Sigmoid colon (tissue), 7 donors: Measurements from ENCODE around the gene GALNT18. TPM values are rescaled to one million over a fixed set of nuclear protein-coding genes. Genes with fewer than 3 reads are reported as not detected.
A peak's percentile ranks its signal among the peaks of the same experiment; 100 is the strongest.

Experiments
- DNase-seq: peaks from one replicate; pipeline ENCODE4 v3.0.0-alpha.2; 2019
- H3K27ac ChIP-seq, 4 donors: fragments of 200-600 bp; sonication (generic); one replicate each; pipeline ENCODE4 v1.5.1; 2016 to 2019; ENCODE audit warnings: mild to moderate bottlenecking in 1 of 4
- H3K27me3 ChIP-seq, 3 donors: fragments of 200-600 bp; sonication (generic); one replicate each; pipeline ENCODE4 v1.5.1; 2019; ENCODE audit warnings: mild to moderate bottlenecking in 1 of 3
- H3K36me3 ChIP-seq, 4 donors: fragments of 200-600 bp; sonication (generic); one replicate each; pipeline ENCODE4 v1.5.1; 2016 to 2019
- H3K4me1 ChIP-seq, 4 donors: fragments of 200-600 bp; sonication (generic); one replicate each; pipeline ENCODE4 v1.5.1; 2017 to 2019
- H3K4me3 ChIP-seq, 4 donors: fragments of 200-600 bp; sonication (generic); one replicate each; pipeline ENCODE4 v1.5.1; 2017 to 2019; ENCODE audit warnings: mild to moderate bottlenecking in 2 of 4, moderate library complexity in 1 of 4
- H3K9me3 ChIP-seq, 4 donors: fragments of 200-600 bp in 3 of 4; sonication (generic) in 3 of 4; one replicate each; pipeline versions ENCODE4 v1.5.1 to v1.6.1; 2013 to 2019
- EP300 ChIP-seq, 4 donors: sonication (generic); formaldehyde crosslinking; IDR thresholded peaks; one replicate each; pipeline ENCODE4 v1.6.1; 2017; ENCODE audit warnings: antibody characterized with exemption in 4 of 4
- POLR2A ChIP-seq, 2 donors: fragments of 450-650 bp; IDR thresholded peaks; one replicate each; pipeline ENCODE4 v1.6.1; 2016; ENCODE audit warnings: antibody characterized with exemption in 2 of 2, mild to moderate bottlenecking in 2 of 2, moderate library complexity in 2 of 2
- POLR2AphosphoS5 ChIP-seq, 4 donors: sonication (generic); formaldehyde crosslinking; IDR thresholded peaks; one replicate each; pipeline ENCODE4 v1.6.1; 2017; ENCODE audit warnings: antibody characterized with exemption in 4 of 4
- WGBS, 2 donors: extraction: QIAGEN DNeasy Blood & Tissue Kit; methylation state at CpG; one replicate each; pipeline ENCODE4 v1.1.7; 2013; 5-methylcytosine and 5-hydroxymethylcytosine counted together
- intact Hi-C: fragments of 100-400 bp; cut with DNase I; formaldehyde crosslinking; loops from one replicate; pipeline ENCODE4 v1.15.1; 2023
- polyA plus RNA-seq, 3 donors: library from polyadenylated mRNA; stranded (reverse); fragments of 200-250 nt; gene quantifications; one replicate each; pipeline ENCODE4 v1.2.3, GENCODE V29; 2013
- total RNA-seq, 4 donors: library from RNA; depleted of rRNA; stranded (reverse); fragments of >200 nt; gene quantifications; one replicate each; pipeline ENCODE4 v1.1.0, GENCODE V29; 2016
- TF ChIP-seq, protein P1 (sequence below), 4 experiments: fragments of 450-650 bp in 3 of 4; fragments of 200-600 bp in 1 of 4; IDR thresholded peaks; one replicate each; pipeline ENCODE4 v1.5.1; 2016 to 2019; ENCODE audit warnings: antibody characterized with exemption in 4 of 4, mild to moderate bottlenecking in 3 of 4, moderate library complexity in 2 of 4
- donor health status: healthy with polysubstance abuse.
- donor health status: Bipolar disorder and iron deficiency.
- donor health status: healthy.

GALNT18 gene
- total and polyA plus RNA-seq, 7 donors = 0.92 to 48.6 (median 34.9) TPM

- no peak for TF ChIP-seq EP300 (IDR thresholded peaks at IDR 0.05)
- TF ChIP-seq POLR2AphosphoS5 (IDR thresholded peaks at IDR 0.05) = no peak
- TF ChIP-seq, protein P1, sequence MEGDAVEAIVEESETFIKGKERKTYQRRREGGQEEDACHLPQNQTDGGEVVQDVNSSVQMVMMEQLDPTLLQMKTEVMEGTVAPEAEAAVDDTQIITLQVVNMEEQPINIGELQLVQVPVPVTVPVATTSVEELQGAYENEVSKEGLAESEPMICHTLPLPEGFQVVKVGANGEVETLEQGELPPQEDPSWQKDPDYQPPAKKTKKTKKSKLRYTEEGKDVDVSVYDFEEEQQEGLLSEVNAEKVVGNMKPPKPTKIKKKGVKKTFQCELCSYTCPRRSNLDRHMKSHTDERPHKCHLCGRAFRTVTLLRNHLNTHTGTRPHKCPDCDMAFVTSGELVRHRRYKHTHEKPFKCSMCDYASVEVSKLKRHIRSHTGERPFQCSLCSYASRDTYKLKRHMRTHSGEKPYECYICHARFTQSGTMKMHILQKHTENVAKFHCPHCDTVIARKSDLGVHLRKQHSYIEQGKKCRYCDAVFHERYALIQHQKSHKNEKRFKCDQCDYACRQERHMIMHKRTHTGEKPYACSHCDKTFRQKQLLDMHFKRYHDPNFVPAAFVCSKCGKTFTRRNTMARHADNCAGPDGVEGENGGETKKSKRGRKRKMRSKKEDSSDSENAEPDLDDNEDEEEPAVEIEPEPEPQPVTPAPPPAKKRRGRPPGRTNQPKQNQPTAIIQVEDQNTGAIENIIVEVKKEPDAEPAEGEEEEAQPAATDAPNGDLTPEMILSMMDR (IDR thresholded peaks at IDR 0.05) = no peak
- TF ChIP-seq POLR2A (IDR thresholded peaks at IDR 0.05) = no peak
- Histone ChIP-seq H3K27me3 (no peaks in the 10 kb centered on the region), H3K27ac (no peak overlapping the region), H3K4me1 (peaks cover 0 to 55% (median 29%) of the 10 kb centered on the region in 4 donors), H3K9me3 (no peaks in the 10 kb centered on the region), H3K36me3 (no peaks in the 10 kb centered on the region), H3K4me3 (no peak overlapping the region)
- 72 to 81% methylated on average over 3 of the region's 3 CpGs for WGBS, 2 donors
- intact Hi-C loops = no loop called here
- DNase-seq = no peak
These were observed 202.1 kb downstream of the GALNT18 start for GRCh38 chr11:11419747-11420146.

- Histone ChIP-seq H3K27ac (peak overlapping the region in 2 of 4 donors; percentile 66 to 67), H3K27me3 (no peaks in the 10 kb centered on the region), H3K9me3 (no peaks in the 10 kb centered on the region), H3K4me3 (no peak overlapping the region), H3K4me1 (peaks cover 0 to 45% (median 21%) of the 10 kb centered on the region in 4 donors), H3K36me3 (no peaks in the 10 kb centered on the region)
- no peak for TF ChIP-seq EP300 (IDR thresholded peaks at IDR 0.05)
- no peak for DNase-seq
- WGBS, 2 donors = 62 to 73% methylated on average over 4 of the region's 4 CpGs
- intact Hi-C loops = no loop called here
These were observed 204.9 kb downstream of the GALNT18 start for GRCh38 chr11:11416917-11417316.

GRCh38 chr11:11416502-11416901, 205.3 kb downstream of the GALNT18 start:
- Histone ChIP-seq H3K27ac (peak overlapping the region in 2 of 4 donors; percentile 66 to 67), H3K4me1 (peaks cover 0 to 41% (median 19%) of the 10 kb centered on the region in 4 donors), H3K9me3 (no peaks in the 10 kb centered on the region), H3K27me3 (no peaks in the 10 kb centered on the region), H3K36me3 (no peaks in the 10 kb centered on the region), H3K4me3 (no peak overlapping the region)
- TF ChIP-seq POLR2AphosphoS5 (IDR thresholded peaks at IDR 0.05) = no peak
- no peak for TF ChIP-seq EP300 (IDR thresholded peaks at IDR 0.05)
- no peak for TF ChIP-seq POLR2A (IDR thresholded peaks at IDR 0.05)
- TF ChIP-seq, protein P1 (IDR thresholded peaks at IDR 0.05) = no peak
- intact Hi-C loops = no loop called here
- WGBS, 2 donors = 50 to 83% methylated on average over 5 of the region's 5 CpGs
- DNase-seq = no peak

GRCh38 chr11:11415901-11416300, 205.9 kb downstream of the GALNT18 start:
- intact Hi-C loops = no loop called here
- DNase-seq = no peak
- WGBS, 2 donors = 51 to 77% methylated on average over 4 of the region's 4 CpGs
- Histone ChIP-seq H3K27ac (peak overlapping the region in 3 of 4 donors; percentile 27 to 67 (median 66)), H3K9me3 (no peaks in the 10 kb centered on the region), H3K27me3 (no peaks in the 10 kb centered on the region), H3K4me3 (no peak overlapping the region), H3K36me3 (no peaks in the 10 kb centered on the region), H3K4me1 (peaks cover 0 to 36% (median 18%) of the 10 kb centered on the region in 4 donors)
- peak in 1 of 4 donors; percentile 14 for TF ChIP-seq POLR2AphosphoS5 (IDR thresholded peaks at IDR 0.05)
- TF ChIP-seq POLR2A (IDR thresholded peaks at IDR 0.05) = no peak

GRCh38 chr11:11414996-11415395, 206.8 kb downstream of the GALNT18 start:
- H3K36me3 ChIP-seq = no peaks in the 10 kb centered on the region
- H3K4me1 ChIP-seq = peaks cover 0 to 36% (median 27%) of the 10 kb centered on the region in 4 donors
- H3K27ac ChIP-seq = peak overlapping the region in 1 of 4 donors; percentile 67
- intact Hi-C loops = no loop called here
- no peak for DNase-seq
- 94 to 96% methylated on average over 7 of the region's 7 CpGs for WGBS, 2 donors
- no peaks in the 10 kb centered on the region for H3K9me3 ChIP-seq
- no peak overlapping the region for H3K4me3 ChIP-seq
- TF ChIP-seq, protein P1 (IDR thresholded peaks at IDR 0.05) = no peak
- TF ChIP-seq POLR2A (IDR thresholded peaks at IDR 0.05) (no peak), POLR2AphosphoS5 (IDR thresholded peaks at IDR 0.05) (no peak), EP300 (IDR thresholded peaks at IDR 0.05) (no peak)
- no peaks in the 10 kb centered on the region for H3K27me3 ChIP-seq

GRCh38 chr11:11413776-11414175, 208.0 kb downstream of the GALNT18 start:
- WGBS, 2 donors = 82 to 91% methylated on average over 6 of the region's 6 CpGs
- intact Hi-C loops = no loop called here
- TF ChIP-seq, protein P1 (IDR thresholded peaks at IDR 0.05) = no peak
- TF ChIP-seq POLR2A (IDR thresholded peaks at IDR 0.05) = no peak
- no peak for TF ChIP-seq POLR2AphosphoS5 (IDR thresholded peaks at IDR 0.05)
- no peak for TF ChIP-seq EP300 (IDR thresholded peaks at IDR 0.05)
- H3K36me3 ChIP-seq = no peaks in the 10 kb centered on the region
- H3K4me3 ChIP-seq = no peak overlapping the region
- H3K27me3 ChIP-seq = no peaks in the 10 kb centered on the region
- H3K27ac ChIP-seq = no peak overlapping the region
- H3K9me3 ChIP-seq = no peaks in the 10 kb centered on the region
- H3K4me1 ChIP-seq = peaks cover 0 to 47% (median 39%) of the 10 kb centered on the region in 4 donors
- no peak for DNase-seq
